ENCODE results near the gene ABCG8. TPM values are rescaled to one million over a fixed set of nuclear protein-coding genes. Genes with fewer than 3 reads are reported as not detected.

The ABCG8 gene
- not detected in 2 replicates for polyA plus RNA-seq (2014; cell fraction: cytosol; rRNA removed)
- 0.14 and 0.16 TPM in 2 replicates for polyA plus RNA-seq (2014; cell fraction: nucleus; rRNA removed)

GRCh38 chr2:43838560-43839267 lies at the start of gene ABCG8, which contains the start of gene ABCG5:
TSS of gene ABCG8 (plus strand) at chr2:43838971. CDS start at chr2:43839054, 83 bp downstream.
TSS of gene ABCG5 (minus strand) at chr2:43838839. CDS start at chr2:43838679, 160 bp downstream.
- peak; percentile 45 for DNase-seq (ENCODE audit: low spot score)

DNA sequence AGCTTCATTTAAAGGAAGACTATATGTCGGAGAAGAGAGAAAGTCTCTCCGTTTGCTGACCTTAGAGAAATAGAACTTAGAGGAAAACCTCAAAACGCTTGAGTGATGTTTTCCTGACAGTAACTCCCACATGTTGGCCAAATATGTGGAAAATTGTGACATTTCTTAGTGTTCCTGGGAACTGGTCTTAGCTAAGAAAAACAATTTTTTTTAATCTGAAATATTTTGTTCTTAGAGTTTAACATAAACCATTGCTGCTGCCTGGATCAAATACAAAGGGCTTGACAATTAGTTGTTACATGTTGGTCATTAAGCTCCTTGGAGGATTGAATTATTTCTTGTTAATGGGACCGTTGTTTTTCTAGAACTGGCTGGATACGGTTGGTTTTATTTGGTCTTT lies 48.6 kb upstream of the ABCG8 start:
- no peak for DNase-seq (ENCODE audit: low spot score)

- DNase-seq (ENCODE audit: low spot score) = no peak
Observed at GRCh38 chr2:43791035-43791765, 47.6 kb upstream of the ABCG8 start.

DNA sequence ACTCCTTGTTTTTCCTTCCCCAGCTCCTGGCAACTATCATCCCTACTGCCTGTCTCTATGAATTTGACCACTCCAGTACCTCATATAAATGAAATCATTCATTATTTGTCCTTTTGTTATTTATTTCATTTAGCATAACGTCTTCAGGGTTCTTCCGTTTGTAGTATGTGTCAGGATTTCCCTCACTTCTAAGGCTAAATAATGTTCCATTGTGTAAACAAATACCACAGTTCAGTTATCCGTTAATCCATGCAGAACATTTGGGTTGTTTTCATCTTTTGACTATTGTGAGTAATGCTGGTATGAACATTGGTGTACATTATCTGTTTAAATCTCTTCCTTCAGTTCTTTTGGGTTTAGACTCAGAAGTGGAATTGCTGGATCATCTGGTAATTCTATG lies 46.1 kb upstream of the ABCG8 start:
- no peak for DNase-seq (ENCODE audit: low spot score)

GRCh38 chr2:43794956-43795355 lies 43.8 kb upstream of the ABCG8 start:
- no peak for DNase-seq (ENCODE audit: low spot score)

DNA sequence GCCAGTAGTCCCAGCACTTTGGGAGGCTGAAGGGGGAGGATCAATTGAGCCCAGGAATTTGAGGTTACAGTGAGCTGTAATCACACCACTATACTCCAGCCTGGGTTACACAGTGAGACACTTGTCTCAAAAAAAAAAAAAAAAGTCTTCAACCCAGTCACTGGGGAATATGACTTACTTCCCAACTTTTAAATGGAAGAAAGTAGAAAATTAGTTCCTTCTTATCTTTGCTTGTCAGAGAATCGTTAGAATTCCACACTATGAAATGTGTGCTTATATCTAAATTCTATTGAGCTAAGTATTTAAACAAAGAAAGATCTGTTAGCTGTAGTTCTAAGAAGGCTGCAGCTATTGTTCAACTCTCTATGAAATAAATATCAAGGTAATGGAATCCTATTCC lies 42.6 kb upstream of the ABCG8 start:
- DNase-seq (ENCODE audit: low spot score) = no peak

DNA sequence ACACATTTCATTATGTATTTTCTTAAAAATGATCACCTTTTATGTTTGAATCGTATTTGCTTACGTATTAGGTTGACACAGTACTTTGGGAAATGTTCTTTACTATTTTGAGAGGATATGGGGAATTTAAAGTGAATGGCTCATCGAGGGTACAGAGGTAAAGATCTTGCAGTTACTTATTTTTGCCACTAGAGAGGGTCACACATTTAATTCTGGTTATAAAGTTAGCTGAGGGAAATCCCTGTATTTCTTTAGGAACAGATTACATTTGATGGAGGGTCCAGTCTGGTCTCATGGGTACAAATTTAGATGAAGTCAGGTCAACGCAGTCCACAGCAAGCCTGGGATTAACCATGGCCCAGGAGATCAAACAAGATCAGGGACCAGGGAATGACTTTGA lies 40.5 kb upstream of the ABCG8 start:
- DNase-seq (ENCODE audit: low spot score) = no peak

- no peak for DNase-seq (ENCODE audit: low spot score)
Observed at GRCh38 chr2:43800894-43801293, 37.9 kb upstream of the ABCG8 start.

GRCh38 chr2:43802135-43802534 lies 36.6 kb upstream of the ABCG8 start:
- DNase-seq (ENCODE audit: low spot score) = no peak

DNA sequence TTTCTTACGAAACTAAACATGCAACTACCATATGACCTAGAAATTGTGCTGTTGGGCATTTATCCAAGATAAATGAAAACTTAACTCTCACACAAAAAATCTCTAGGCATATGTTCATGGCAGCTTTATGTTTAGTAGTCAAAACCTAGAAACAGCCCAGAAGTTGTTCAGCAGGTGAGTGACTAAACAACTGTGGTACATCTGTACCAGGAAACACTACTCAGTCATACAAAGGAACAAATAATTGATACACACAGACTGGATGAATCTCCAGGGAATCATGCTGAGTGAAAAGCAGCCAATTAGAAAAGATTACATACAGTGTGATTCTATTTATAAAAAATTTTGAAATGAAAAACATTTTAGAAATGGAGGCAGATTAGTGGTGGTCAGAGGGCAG lies 35.7 kb upstream of the ABCG8 start:
- no peak for DNase-seq (ENCODE audit: low spot score)

DNA sequence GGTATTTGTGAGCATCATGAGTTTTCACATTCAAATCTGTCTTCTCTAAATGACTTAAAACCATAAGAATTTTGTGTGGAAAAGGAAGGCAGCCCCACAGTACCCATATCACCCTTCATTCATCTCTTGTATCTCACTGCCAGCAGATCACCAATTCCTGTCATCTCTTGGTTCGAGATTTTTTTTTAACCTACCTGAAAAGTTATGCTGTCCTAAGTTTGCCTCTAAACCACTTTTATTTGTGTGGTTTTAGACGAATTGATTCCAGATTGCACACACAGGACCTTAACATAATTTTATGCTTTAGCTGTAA lies 32.1 kb upstream of the ABCG8 start:
- DNase-seq (ENCODE audit: low spot score) = no peak

DNA sequence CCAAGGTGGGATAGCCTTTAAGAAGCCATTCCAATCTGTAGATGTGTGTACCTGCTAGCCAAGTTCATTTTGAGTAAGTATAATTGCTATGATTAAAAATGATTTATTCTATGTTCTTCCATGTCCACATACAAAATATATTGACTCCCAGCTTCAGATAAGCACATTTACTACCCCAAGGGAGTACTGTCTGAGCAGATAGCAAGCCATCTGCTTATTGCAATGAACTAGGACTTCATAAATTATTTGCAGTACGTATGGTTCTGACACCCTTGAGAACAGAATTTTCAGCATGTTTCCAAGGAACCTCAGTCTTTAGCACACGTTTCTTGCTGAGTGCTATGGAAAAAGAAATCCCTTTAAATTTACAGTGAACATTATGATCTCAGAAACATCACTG lies 28.3 kb upstream of the ABCG8 start:
- peak; percentile 66 for DNase-seq (ENCODE audit: low spot score)

DNA sequence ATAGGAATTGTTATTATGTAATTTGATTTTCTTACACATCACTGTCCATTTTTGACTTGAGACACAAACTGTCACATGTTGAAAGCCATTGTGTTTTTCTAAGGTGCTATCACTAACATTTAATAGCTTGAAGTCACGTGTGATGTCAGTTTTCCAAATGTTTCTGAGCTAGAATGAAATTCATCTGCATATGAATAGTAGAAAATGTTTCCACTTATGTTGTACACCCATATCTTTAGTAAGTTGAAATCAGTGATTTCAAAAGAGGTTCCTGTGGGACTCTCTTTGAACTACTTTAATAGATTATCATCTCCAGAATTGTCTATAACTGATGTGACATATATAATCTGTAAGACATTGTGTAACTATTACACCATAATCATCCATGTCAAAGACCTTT lies 27.9 kb upstream of the ABCG8 start:
- no peak for DNase-seq (ENCODE audit: low spot score)

GRCh38 chr2:43812006-43812405 lies 26.8 kb upstream of the ABCG8 start:
- DNase-seq (ENCODE audit: low spot score) = no peak

- no peak for DNase-seq (ENCODE audit: low spot score)
Observed at GRCh38 chr2:43812947-43813346, 25.8 kb upstream of the ABCG8 start.

GRCh38 chr2:43814711-43815110 lies 24.1 kb upstream of the ABCG8 start:
- DNase-seq (ENCODE audit: low spot score) = no peak

DNA sequence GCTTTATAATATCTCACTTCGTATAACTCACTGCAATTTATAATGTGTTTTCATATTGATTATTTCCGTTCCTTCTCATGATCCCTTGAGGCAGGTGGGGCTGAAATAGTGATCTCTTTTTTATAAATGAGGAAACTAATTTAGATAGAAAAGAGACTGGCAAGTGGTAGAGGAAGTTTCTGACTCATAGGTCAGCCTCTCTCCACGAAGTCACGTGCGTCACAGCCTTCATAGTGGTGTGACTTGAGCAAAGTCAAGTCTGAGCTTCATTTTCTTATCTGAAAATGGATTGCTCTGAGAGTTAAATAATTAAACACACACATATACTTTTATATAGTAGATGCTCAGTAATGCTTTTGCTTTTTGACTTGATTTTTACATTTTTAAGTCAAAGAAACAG lies 20.0 kb upstream of the ABCG8 start:
- no peak for DNase-seq (ENCODE audit: low spot score)

- DNase-seq (ENCODE audit: low spot score) = no peak
Observed at GRCh38 chr2:43819491-43820163, 19.1 kb upstream of the ABCG8 start.

DNA sequence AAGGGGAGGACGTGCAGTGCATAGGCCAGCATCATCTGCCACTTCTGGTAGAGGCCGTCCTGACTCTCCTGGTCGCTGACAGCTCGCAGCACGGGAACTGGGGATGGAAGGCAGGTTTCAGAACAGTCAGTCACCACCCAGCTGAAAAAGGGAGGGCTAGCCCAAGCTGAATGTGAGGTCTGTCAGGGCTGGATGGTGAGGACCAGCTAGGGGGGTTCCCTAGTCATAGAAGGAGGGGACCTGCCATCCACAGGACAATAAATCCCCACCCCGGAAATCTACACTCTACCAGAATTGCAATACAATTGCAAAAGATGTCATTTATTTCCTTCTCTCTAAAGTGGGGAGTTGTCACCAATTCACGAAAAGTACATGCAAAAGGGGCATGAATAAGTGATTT lies 15.9 kb upstream of the ABCG8 start:
- no peak for DNase-seq (ENCODE audit: low spot score)

- no peak for DNase-seq (ENCODE audit: low spot score)
Observed at GRCh38 chr2:43823751-43824150, 15.0 kb upstream of the ABCG8 start.

DNA sequence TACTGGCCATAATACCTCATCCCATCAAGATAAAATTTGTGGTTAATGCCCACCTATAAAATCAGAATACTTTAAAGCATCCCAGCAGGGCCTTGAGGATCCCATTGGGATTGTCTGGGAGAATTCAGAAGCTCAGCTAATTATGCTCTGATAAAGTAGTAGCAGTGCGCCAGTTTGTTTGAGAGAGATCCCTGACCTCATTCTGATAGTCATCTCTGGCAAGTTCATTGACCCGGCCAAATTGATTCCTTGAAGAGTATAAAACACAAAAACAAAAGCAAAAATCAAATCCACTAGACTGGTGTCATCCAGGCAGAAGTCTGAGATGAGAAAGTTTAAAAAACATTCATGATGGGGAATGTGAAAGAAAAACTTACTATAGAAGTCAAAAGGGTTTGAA lies 14.3 kb upstream of the ABCG8 start:
- no peak for DNase-seq (ENCODE audit: low spot score)

GRCh38 chr2:43824951-43825493 lies 13.7 kb upstream of the ABCG8 start:
- DNase-seq (ENCODE audit: low spot score) = no peak

Data from SK-N-DZ (cell line).